Ishikawa (cell line): ENCODE measurements around the gene TGFBR3.

ENCODE experiments used
- CEBPB ChIP-seq: IDR thresholded peaks from 2 replicates; pipeline ENCODE4 v1.6.1; 2012
- CREB1 ChIP-seq: IDR thresholded peaks from 2 replicates; pipeline ENCODE4 v1.6.1; 2012; ENCODE audit warnings: low read depth
- EGR1 ChIP-seq: IDR thresholded peaks from 2 replicates; pipeline ENCODE4 v1.6.1; 2012
- EP300 ChIP-seq: IDR thresholded peaks from 2 replicates; pipeline ENCODE4 v1.6.1; 2012; ENCODE audit warnings: borderline replicate concordance
- FOXM1 ChIP-seq: IDR thresholded peaks from 2 replicates; pipeline ENCODE4 v1.6.1; 2012; ENCODE audit warnings: low read depth, borderline replicate concordance
- NFIC ChIP-seq: IDR thresholded peaks from 2 replicates; pipeline ENCODE4 v1.6.1; 2012
- RAD21 ChIP-seq: IDR thresholded peaks from 2 replicates; pipeline ENCODE4 v1.6.1; 2012; ENCODE audit warnings: low read depth
- TAF1 ChIP-seq: IDR thresholded peaks from 2 replicates; pipeline ENCODE4 v1.6.1; 2012; ENCODE audit warnings: low read depth, mild to moderate bottlenecking
- TCF12 ChIP-seq: IDR thresholded peaks from 2 replicates; pipeline ENCODE4 v1.6.1; 2012; ENCODE audit warnings: low read depth
- TEAD4 ChIP-seq: IDR thresholded peaks from 2 replicates; pipeline ENCODE4 v1.6.1; 2012
- YY1 ChIP-seq: IDR thresholded peaks from 2 replicates; pipeline ENCODE4 v1.6.1; 2012; ENCODE audit warnings: low read depth
- ZBTB7A ChIP-seq: IDR thresholded peaks from 2 replicates; pipeline ENCODE4 v1.6.1; 2012; ENCODE audit warnings: low read depth
- TF ChIP-seq, protein P1 (sequence below): IDR thresholded peaks from 2 replicates; pipeline ENCODE4 v1.6.1; 2012; ENCODE audit warnings: low read depth, mild to moderate bottlenecking
- TF ChIP-seq, protein P2 (sequence below): IDR thresholded peaks from 2 replicates; pipeline ENCODE4 v1.6.1; 2012
- TF ChIP-seq, protein P3 (sequence below): IDR thresholded peaks from 2 replicates; pipeline ENCODE4 v1.6.1; 2012

Gene TGFBR3

DNA sequence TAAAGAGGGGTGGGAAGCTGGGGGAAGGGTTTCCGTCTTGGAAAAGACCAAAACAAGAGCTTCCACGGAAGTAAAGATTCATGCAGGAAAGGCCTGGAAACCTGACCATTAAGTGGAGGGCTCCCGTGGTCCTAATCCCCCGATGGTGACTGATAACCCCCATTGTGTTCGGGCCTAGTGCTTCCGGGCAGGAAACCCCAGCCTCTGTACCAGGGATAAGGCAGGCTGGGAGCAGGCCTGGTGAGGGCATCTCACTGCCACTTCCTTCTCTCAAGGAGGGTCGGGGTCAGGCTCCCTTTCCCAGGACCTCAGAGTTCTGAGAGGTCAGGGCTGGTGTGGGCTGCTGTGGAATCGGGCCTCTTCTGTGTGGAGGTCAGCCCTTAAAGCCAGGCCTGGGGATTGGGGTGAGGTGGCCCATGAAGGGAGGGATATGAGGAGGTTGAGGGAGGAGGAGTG is 248.4 kb downstream of the TGFBR3 start:
- TF ChIP-seq EGR1 (no peak), ZBTB7A (no peak), CREB1 (no peak), CEBPB (no peak), TEAD4 (no peak), YY1 (no peak), FOXM1 (no peak), TAF1 (no peak), TCF12 (no peak)
- TF ChIP-seq, protein P1, sequence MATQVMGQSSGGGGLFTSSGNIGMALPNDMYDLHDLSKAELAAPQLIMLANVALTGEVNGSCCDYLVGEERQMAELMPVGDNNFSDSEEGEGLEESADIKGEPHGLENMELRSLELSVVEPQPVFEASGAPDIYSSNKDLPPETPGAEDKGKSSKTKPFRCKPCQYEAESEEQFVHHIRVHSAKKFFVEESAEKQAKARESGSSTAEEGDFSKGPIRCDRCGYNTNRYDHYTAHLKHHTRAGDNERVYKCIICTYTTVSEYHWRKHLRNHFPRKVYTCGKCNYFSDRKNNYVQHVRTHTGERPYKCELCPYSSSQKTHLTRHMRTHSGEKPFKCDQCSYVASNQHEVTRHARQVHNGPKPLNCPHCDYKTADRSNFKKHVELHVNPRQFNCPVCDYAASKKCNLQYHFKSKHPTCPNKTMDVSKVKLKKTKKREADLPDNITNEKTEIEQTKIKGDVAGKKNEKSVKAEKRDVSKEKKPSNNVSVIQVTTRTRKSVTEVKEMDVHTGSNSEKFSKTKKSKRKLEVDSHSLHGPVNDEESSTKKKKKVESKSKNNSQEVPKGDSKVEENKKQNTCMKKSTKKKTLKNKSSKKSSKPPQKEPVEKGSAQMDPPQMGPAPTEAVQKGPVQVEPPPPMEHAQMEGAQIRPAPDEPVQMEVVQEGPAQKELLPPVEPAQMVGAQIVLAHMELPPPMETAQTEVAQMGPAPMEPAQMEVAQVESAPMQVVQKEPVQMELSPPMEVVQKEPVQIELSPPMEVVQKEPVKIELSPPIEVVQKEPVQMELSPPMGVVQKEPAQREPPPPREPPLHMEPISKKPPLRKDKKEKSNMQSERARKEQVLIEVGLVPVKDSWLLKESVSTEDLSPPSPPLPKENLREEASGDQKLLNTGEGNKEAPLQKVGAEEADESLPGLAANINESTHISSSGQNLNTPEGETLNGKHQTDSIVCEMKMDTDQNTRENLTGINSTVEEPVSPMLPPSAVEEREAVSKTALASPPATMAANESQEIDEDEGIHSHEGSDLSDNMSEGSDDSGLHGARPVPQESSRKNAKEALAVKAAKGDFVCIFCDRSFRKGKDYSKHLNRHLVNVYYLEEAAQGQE = no peak
- TF ChIP-seq, protein P2, sequence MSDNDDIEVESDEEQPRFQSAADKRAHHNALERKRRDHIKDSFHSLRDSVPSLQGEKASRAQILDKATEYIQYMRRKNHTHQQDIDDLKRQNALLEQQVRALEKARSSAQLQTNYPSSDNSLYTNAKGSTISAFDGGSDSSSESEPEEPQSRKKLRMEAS = no peak
- TF ChIP-seq, protein P3, sequence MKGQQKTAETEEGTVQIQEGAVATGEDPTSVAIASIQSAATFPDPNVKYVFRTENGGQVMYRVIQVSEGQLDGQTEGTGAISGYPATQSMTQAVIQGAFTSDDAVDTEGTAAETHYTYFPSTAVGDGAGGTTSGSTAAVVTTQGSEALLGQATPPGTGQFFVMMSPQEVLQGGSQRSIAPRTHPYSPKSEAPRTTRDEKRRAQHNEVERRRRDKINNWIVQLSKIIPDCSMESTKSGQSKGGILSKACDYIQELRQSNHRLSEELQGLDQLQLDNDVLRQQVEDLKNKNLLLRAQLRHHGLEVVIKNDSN = no peak

GRCh38 chr1:91635763-91636162 is 250.2 kb downstream of the TGFBR3 start:
- TF ChIP-seq TEAD4 (no peak), CEBPB (no peak), TCF12 (no peak), CREB1 (no peak), YY1 (no peak), EP300 (no peak), FOXM1 (no peak), RAD21 (no peak)
- TF ChIP-seq, protein P3 = no peak
- TF ChIP-seq, protein P2 = no peak
- TF ChIP-seq, protein P1 = no peak

DNA sequence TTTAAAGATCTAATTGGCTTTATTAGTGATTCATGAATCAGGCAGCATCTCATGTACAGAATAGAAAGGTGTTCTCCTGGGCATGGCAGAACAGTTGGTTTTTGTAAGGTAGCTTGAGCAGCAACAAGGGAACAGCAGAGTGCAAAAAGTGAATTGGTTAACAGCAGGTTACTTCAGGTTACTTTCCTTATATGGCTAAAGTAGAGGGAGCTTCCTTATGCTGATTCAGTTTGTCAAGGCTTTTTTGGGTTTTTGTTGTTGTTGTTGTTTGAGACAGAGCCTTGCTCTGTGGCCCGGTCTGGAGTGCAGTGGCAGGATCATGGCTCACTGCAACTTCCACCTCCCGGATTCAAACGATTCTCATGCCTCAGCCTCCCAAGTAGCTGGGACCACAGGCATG is 252.5 kb downstream of the TGFBR3 start:
- TF ChIP-seq RAD21 = no peak
- no peak for TF ChIP-seq EP300
- TF ChIP-seq FOXM1 = no peak
- no peak for TF ChIP-seq NFIC
- no peak for TF ChIP-seq TAF1
- no peak for TF ChIP-seq CREB1
- no peak for TF ChIP-seq TCF12
- TF ChIP-seq ZBTB7A = no peak
- no peak for TF ChIP-seq EGR1
- TF ChIP-seq, protein P2 = no peak
- TF ChIP-seq, protein P1 = no peak

- TF ChIP-seq, protein P1 = no peak
- no peak for TF ChIP-seq TCF12
- no peak for TF ChIP-seq ZBTB7A
- TF ChIP-seq YY1 = no peak
- TF ChIP-seq, protein P2 = no peak
- TF ChIP-seq CREB1 = no peak
- no peak for TF ChIP-seq CEBPB
- TF ChIP-seq FOXM1 = no peak
- TF ChIP-seq RAD21 = no peak
- TF ChIP-seq EGR1 = no peak
- no peak for TF ChIP-seq NFIC
Measured at GRCh38 chr1:91631718-91632330, 254.1 kb downstream of the TGFBR3 start.
